Right renal pelvis (tissue), 4 donors: ENCODE results near the gene GAA. TPM values are rescaled to one million over a fixed set of nuclear protein-coding genes. Genes with fewer than 3 reads are reported as not detected.

Source experiments
- DNase-seq, 4 donors: peaks; one replicate each; pipeline ENCODE4 v3.0.0-alpha.2; 2013; ENCODE audit warnings: low read depth in 4 of 4, low spot score in 3 of 4, missing footprints in 1 of 4
- polyA plus RNA-seq, 4 donors: library from polyadenylated mRNA; unstranded; fragments of 120-200 nt; gene quantifications; one replicate each; pipeline ENCODE4 v1.2.1, GENCODE V29; 2013; ENCODE audit not compliant: insufficient read length in 4 of 4

GAA gene
- polyA plus RNA-seq, 4 donors = 37.8 to 71.2 (median 50.5) TPM

DNA sequence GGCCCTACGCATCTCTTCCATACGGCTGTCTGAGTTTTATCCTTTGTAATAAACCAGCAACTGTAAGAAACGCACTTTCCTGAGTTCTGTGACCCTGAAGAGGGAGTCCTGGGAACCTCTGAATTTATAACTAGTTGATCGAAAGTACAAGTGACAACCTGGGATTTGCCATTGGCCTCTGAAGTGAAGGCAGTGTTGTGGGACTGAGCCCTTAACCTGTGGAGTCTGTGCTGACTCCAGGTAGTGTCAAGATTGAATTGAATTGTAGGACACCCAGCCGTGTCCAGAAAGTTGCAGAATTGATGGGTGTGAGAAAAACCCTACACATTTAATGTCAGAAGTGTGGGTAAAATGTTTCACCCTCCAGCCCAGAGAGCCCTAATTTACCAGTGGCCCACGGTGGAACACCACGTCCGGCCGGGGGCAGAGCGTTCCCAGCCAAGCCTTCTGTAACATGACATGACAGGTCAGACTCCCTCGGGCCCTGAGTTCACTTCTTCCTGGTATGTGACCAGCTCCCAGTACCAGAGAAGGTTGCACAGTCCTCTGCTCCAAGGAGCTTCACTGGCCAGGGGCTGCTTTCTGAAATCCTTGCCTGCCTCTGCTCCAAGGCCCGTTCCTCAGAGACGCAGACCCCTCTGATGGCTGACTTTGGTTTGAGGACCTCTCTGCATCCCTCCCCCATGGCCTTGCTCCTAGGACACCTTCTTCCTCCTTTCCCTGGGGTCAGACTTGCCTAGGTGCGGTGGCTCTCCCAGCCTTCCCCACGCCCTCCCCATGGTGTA, 1.5 kb downstream of the GAA start:
- no peak for DNase-seq

DNA sequence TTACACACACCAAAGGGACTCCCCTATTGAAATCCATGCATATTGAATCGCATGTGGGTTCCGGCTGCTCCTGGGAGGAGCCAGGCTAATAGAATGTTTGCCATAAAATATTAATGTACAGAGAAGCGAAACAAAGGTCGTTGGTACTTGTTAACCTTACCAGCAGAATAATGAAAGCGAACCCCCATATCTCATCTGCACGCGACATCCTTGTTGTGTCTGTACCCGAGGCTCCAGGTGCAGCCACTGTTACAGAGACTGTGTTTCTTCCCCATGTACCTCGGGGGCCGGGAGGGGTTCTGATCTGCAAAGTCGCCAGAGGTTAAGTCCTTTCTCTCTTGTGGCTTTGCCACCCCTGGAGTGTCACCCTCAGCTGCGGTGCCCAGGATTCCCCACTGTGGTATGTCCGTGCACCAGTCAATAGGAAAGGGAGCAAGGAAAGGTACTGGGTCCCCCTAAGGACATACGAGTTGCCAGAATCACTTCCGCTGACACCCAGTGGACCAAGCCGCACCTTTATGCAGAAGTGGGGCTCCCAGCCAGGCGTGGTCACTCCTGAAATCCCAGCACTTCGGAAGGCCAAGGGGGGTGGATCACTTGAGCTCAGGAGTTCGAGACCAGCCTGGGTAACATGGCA, 2.2 kb downstream of the GAA start:
- DNase-seq = no peak

DNA sequence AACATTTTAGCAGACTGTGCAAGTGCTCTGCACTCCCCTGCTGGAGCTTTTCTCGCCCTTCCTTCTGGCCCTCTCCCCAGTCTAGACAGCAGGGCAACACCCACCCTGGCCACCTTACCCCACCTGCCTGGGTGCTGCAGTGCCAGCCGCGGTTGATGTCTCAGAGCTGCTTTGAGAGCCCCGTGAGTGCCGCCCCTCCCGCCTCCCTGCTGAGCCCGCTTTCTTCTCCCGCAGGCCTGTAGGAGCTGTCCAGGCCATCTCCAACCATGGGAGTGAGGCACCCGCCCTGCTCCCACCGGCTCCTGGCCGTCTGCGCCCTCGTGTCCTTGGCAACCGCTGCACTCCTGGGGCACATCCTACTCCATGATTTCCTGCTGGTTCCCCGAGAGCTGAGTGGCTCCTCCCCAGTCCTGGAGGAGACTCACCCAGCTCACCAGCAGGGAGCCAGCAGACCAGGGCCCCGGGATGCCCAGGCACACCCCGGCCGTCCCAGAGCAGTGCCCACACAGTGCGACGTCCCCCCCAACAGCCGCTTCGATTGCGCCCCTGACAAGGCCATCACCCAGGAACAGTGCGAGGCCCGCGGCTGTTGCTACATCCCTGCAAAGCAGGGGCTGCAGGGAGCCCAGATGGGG, 3.1 kb downstream of the GAA start:
- no peak for DNase-seq

DNA sequence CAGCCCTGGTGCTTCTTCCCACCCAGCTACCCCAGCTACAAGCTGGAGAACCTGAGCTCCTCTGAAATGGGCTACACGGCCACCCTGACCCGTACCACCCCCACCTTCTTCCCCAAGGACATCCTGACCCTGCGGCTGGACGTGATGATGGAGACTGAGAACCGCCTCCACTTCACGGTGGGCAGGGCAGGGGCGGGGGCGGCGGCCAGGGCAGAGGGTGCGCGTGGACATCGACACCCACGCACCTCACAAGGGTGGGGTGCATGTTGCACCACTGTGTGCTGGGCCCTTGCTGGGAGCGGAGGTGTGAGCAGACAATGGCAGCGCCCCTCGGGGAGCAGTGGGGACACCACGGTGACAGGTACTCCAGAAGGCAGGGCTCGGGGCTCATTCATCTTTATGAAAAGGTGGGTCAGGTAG, 3.6 kb downstream of the GAA start:
- no peak for DNase-seq

DNA sequence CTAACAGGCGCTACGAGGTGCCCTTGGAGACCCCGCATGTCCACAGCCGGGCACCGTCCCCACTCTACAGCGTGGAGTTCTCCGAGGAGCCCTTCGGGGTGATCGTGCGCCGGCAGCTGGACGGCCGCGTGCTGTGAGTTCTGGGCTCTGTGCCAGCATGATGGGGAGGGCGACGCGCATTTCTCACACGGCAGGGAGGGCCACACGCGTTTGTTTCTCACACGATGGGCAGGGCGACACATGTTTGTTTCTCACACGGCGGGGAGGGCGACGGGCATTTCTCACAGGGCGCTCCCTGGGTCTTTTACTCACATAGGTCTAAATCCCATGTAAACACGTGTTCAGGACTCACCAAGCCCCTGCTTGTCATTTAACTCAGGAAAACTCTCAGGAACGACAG, 4.4 kb downstream of the GAA start:
- no peak for DNase-seq

DNA sequence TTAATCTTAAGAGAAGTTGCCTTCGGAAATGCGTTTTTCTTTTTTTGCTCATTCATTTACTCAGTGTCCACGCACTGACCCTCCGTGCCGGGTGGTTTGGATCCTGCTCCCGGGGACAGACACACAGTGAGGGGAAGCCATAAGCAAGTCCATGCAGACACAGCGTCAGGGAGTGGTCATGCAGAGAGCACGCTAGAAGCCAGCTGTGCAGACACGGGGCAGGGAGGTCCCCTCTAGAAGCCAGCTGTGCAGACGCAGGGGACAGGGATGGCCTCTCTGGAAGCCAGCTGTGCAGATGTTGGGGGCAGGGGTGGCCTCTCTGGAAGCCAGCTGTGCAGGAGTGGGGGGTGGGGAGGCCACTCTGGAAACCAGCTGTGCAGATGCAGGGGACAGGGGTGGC, 4.8 kb downstream of the GAA start:
- no peak for DNase-seq

DNA sequence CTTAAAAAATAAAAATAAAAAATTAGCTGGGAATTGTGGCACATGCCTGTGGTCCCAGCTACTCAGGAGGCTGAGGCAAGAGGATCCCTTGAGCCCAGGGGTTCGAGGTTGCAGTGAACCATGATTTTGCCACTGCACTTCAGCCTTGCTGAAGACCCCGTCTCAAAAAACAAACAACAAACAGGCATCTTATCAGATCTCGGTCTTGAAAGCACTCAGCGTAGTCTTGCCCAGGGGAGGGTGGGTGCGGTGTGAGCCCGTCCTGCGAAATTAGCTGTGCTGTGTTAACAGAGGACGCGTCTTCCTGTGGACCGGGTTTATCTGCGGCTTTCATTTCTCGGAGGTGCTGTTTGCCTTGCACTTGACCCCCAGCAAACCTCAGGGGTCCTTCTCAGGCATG, 5.4 kb downstream of the GAA start:
- DNase-seq = no peak

DNA sequence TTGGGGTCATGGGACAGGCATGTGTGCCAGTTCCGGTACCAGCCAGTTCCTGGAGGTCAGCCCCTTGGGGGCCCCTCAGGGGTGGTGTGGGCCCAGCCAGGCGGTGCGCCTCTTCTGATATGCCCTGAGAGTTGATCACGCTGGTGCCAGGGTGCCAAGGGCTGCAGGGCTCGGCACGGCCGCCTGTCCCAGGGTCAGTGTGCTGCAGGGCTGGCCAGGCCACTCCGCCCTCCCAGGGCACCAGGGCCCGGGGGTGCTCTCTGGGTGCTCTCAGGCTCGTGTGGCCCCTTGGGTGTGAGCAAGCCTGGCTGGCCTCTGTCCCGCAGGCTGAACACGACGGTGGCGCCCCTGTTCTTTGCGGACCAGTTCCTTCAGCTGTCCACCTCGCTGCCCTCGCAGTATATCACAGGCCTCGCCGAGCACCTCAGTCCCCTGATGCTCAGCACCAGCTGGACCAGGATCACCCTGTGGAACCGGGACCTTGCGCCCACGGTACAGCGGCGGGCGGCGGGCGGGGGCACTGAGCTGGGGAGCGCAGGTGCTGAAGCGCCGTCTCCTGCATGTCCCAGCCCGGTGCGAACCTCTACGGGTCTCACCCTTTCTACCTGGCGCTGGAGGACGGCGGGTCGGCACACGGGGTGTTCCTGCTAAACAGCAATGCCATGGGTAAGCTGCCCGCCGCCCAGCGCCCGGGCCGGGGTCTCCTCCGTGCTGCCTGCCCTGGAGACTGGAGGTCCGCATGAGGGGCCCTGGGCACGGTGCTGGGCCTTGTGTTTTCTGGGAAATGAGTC, 6.0 kb downstream of the GAA start:
- DNase-seq = no peak

DNA sequence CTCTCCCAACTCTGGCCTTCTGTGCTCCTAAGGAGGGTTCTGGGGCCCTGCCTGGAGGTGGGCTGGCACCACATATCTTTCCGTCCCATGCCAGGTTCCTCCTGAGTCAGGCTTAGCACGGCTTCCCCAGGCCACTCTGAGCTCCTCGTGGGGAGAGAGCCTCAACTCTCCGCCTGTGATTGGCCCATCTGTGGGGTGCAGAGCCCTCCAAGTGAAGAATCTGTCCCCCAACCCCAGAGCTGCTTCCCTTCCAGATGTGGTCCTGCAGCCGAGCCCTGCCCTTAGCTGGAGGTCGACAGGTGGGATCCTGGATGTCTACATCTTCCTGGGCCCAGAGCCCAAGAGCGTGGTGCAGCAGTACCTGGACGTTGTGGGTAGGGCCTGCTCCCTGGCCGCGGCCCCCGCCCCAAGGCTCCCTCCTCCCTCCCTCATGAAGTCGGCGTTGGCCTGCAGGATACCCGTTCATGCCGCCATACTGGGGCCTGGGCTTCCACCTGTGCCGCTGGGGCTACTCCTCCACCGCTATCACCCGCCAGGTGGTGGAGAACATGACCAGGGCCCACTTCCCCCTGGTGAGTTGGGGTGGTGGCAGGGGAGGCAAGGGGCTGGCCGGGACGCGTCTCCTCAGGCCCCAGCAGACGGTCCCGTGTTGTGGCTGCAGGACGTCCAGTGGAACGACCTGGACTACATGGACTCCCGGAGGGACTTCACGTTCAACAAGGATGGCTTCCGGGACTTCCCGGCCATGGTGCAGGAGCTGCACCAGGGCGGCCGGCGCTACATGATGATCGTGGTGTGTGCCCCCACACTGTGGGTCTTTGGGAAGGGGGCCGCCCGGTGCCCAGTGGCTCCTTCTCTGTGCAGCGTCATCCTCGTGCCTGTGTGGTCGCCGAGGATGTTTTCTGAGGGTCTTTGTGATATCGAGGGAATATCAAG, 6.9 kb downstream of the GAA start:
- DNase-seq = no peak

DNA sequence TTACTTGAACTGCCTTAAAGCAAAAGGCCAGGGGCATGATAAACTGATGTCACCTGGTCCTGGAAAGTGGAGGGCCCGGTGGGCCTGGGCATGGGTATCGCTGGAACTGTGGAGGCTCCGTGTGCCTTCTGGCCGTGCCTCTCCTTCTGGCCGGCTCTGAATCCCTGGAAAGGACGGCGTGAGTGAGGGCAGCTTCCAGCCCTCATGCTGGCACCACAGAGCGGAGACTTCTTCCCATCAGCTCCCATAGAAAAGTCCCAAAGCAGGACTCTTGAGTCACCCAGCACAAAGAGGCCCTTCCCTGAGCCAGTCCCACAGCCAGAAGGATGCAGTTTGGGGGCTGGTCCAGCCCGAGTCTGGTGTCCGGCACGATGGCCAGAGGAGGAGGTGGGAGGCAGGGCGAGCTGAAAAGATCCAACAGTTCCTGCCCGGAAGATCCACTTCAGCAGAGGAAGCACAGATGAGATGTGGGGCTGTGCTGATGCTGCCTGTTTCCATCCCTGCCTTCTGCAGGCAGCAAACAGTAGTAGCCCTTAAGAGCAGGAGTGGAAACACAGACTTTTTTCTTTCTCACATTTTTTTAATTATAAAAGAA, 7.8 kb downstream of the GAA start:
- DNase-seq = no peak

DNA sequence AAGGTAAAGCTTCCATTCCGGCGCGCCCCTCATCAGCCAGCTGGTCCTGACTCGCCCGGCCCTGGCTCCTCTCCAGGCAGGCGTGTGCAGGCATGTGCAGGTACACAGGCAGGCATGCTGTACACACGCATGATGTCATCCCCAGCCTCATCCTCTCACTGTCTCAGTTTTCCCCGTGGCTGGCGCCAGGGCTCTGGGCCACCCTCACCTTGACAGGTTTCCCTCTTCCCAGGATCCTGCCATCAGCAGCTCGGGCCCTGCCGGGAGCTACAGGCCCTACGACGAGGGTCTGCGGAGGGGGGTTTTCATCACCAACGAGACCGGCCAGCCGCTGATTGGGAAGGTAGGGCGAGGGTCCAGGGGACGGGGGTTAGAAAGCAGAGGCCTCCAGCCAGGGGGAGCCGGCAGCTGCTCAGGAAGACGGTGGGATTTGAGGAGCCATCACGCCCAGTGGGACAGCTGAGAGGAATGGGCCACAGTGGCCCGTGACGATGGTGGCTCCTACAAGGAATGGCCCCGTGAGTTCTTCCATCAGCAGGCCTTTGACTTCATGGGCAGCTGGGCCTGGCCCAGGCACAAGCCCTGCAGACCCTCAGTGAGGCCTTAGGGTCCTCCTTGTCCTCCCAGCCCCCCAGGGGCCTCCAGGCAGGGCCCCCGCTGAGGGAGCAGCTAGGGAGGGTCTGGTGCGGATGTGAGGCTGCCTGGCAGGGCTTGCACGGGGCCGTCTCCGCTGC, 8.5 kb downstream of the GAA start:
- DNase-seq = no peak

DNA sequence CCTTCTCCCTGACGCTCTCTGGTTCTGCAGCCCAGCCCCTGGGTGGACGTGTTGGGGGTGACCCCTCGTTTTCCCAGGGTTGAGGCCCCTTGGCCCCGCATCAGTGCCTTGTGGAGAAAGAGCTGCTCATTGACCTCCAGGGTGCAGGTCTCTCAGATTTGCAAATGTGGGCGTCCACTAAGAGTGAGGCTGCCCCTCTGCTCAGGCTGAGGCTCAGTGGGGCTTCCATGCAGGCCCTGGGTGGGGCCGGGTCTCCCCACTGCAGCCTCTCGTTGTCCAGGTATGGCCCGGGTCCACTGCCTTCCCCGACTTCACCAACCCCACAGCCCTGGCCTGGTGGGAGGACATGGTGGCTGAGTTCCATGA, 9.0 kb downstream of the GAA start:
- no peak for DNase-seq

DNA sequence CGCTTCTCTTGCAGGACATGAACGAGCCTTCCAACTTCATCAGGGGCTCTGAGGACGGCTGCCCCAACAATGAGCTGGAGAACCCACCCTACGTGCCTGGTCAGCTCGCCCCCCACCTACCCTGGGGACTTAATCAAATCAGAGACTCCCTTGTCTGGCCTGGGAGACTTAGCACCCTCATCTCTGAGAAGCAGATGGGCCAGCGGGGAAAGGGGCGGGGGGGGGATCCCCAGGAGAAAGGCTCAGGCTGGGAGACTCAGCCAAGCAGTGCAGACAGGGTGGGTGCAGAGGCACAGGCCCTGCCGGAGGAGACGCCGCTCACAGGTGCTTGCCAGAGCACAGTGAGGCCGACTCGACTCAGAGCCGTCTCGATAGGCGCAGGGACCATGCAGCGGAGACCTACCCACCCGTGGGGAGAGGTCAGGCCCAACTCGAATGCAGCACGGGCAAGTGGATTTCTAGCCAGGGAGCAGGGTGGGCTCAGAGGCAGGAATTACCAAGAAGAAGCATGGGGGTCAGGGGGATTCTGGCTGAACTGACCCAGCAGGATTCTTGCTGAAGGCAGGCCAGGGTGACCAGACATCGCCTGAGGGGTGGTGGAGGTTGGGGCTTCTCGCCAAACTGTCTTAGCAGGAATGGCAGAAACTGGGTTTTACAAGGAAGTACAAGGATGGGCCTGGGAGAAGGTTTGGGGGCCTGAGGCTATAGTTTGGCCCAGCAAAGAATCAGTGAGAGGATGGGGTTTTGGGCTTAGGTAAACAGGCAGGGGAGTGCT, 9.7 kb downstream of the GAA start:
- no peak for DNase-seq

DNA sequence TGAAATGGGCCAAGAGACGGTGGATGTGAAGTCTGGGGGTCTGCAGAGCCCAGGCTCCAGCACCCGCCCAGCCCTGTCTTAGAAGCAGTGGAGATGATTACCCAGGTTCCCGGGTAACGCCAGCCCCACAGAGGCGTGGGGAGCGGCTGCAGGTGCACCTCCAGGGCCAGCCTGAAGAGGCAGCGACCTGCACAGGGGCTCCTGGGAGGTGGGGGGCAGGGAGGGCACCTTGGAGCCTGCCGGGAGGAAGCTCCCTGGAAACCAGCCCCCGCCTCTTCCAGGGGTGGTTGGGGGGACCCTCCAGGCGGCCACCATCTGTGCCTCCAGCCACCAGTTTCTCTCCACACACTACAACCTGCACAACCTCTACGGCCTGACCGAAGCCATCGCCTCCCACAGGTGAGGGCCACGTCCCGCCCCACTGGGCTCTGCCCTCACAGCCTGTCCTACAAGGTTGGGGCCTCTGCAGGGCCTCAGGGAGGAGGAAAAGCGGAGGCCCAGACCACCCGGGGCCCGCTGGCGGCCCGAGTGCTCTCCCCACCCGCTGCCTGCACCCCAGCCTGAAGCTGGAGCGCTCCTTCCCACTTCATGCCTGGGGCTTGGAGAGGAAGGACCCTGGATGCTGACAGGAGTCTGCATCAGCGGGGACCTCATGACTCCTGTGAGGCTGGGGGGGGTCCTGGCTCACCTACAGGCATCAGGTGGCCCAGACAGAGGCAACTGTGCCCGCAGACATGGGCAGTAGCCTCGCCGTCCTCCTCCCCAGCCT, 10.5 kb downstream of the GAA start:
- no peak for DNase-seq

DNA sequence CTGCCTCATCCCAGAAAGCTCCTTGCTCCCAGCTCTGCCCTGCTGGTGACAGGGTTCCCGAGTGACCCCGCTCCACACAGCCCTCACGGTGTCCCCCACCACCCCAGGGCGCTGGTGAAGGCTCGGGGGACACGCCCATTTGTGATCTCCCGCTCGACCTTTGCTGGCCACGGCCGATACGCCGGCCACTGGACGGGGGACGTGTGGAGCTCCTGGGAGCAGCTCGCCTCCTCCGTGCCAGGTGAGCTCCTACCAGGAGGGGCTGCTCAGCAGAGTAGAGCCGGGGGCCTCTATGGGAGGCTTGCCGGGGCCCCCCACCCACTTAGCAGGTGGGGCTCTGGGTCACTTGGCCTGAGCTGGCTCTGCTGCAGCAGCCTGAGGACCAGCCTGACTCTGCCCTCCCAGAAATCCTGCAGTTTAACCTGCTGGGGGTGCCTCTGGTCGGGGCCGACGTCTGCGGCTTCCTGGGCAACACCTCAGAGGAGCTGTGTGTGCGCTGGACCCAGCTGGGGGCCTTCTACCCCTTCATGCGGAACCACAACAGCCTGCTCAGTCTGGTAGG, 11.2 kb downstream of the GAA start:
- no peak for DNase-seq

DNA sequence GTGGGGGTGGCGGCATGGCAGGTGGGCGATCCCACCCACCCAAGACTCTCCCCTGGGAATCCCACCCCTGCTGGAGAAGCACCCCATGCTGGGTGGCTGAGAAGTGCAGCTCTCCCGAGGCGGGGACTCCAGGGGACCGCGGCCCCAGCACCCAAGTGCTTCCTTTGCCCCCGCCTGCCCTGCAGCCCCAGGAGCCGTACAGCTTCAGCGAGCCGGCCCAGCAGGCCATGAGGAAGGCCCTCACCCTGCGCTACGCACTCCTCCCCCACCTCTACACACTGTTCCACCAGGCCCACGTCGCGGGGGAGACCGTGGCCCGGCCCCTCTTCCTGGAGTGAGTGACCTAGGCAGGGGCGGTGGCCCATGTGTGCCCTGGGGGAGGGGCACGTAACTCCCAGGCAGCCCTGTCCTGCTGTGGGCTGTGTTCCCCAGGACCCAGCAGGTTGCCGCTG, 11.7 kb downstream of the GAA start:
- DNase-seq = no peak

DNA sequence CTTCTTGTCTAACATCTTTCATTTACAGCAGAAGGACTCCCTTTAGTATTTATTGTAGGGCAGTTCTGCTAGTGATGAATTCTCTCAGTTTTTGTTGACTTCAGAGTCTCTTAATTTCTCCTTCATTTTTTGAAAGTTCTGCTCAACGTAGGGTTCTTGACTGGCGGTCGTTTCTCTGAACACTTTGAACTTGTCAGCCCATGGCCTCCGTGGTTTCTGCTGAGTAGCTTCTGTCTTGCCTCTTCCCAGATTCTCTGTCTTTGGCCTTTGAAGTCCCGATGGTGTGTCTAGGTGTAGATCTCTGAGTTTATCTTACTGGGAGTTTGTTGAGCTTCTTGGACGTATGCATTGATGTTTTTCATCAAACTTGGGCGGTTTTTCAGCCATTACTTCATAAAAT, 13.4 kb downstream of the GAA start:
- no peak for DNase-seq
